HCEC 1CT (cell line): ENCODE data around the gene NFIA.

Experiments used
- DNase-seq: peaks from one replicate; pipeline ENCODE4 v3.0.0-alpha.2; 2017

Gene NFIA

GRCh38 chr1:61480273-61480935, 398.0 kb downstream of the NFIA start:
- no peak for DNase-seq

DNA sequence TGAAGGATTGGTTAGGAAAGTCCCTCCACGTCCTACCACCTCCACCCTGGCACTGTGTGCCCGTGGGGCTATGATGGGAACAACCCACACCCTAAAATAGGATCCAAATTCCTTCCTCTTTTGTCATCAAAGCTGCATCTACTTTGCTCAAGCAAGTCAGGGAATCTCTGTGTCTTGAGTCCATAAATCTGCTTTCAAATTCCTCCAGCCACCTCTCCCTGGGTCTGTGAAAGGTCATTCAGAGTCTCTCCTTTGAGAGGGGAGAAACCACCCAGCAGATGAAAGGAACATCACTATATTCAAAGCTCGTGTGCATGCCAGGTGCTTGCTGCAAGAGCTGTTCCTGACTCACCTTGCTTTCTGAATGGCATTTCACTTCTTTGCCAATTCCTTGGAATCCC, 399.0 kb downstream of the NFIA start:
- DNase-seq: no peak

DNA sequence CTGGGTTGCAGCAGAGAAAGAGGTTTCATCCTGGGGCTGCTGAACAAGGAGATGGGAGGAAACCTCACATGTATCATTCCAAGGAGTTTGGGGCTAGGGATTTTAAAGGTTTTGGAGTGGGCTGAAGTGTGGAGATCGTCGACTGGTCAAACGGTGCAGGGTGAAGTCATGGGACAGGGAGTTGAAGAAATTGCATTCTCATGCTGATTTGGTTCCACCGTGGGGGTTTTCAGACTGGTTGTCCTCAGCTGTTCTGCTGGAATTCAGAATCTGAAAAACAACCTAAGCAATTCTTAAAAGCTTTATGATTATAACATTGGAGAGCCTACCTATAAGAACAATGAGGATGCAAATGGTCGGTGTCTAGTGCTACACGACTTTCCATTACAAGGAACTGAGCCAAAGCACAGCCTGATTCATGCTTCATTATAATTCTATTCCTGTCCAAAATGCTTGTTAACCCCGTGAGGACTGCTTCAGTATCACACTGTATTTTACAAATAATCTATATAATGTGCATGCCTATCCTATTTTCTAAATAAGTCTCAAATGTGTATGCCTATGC, 399.9 kb downstream of the NFIA start:
- DNase-seq: no peak

- no peak for DNase-seq
These were observed 404.6 kb downstream of the NFIA start for GRCh38 chr1:61486783-61487536.

DNA sequence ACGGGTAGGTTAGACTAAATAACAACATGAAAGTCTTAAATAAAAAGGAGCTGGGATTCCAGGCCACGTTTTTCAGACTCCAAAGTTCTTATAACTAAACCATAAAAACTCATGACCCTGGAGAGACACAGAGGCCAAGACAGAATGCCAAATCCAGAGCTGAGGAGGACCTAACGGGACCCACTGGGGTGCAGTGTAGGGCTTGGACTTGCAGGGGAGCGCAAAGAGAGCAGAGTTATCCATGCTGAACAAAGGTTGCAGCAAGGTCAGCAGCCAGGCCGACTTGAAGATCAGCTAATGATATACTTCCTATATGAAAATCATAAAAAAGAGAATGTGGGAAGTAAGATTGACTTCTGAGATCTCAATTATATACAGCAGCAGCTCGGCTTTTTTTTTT, 405.4 kb downstream of the NFIA start:
- DNase-seq: no peak

DNA sequence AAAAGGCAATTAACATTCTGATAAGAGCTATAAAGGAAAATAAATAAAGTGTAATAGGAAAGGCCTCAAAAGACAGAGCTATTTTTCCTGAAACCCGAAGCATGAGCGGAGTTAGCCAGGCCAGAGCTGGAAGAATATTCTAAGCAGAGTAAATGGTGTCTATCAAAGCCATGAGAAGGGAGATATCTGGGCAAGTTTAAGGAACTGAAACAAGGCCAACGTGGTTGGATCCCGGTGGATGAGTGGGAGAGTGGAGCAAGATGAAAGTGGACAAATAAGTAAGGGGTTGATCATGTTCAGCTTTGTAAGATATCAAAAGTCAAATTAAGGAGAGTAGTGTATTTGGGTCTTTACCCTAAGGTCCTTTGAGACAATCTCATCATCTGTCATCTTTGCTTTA, 408.6 kb downstream of the NFIA start:
- no peak for DNase-seq

- DNase-seq: no peak
These were observed 409.1 kb downstream of the NFIA start for GRCh38 chr1:61491497-61491896.

DNA sequence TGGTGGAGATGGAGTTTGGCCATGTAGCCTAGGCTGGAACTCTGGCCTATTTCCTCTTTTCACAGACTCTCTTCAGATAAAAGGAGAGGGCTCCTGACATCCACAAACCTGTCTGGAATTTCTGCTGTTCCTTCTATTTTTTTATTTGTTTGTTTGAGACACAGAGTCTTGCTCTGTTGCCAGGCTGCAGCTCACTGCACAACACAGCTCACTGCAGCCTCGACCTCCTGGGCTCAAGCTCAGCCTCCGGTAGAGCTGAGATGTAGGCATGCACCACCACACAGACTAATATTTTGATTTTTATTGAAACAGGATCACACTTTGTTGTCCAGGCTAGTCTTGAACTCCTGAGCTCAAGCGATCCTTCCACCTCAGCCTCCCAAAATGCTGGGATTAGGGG, 411.6 kb downstream of the NFIA start:
- DNase-seq: no peak

GRCh38 chr1:61496501-61496900, 414.1 kb downstream of the NFIA start:
- no peak for DNase-seq

DNA sequence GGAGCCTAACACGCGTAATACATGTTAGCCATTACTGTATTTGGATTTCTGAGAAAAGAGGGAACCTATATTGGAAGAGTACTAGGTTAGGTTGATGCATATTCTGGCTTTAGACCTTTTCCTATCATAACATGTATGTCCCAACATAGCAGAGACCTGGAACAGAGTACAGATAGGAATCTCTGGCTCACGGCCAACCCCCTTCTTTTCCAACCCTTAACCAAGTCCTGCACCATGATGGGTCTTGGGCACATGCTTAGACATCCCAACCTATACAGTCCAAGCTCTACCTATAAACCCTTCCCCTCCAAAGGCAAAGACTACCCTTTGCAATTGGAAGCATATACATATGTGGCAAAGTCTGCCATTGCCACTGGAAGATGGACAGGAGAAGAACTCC, 414.7 kb downstream of the NFIA start:
- no peak for DNase-seq

DNA sequence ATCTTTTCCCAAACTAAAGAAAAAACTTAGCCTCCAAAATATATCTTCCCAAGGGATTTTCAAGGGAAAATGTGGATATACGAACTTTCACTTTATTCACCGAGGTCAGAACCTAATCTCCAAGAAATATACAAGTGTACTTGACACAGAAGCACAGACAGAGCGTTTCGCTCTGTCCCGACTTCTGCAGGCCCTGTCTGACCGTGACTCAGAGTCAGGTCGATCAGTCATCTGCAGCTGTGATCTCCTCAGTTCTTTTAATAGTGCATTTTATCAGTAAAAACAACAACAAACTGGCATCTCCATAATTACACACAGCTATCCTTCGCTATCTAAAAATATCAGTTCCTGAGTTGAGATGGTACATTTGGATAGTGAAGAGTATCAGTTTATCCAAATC, 416.0 kb downstream of the NFIA start:
- DNase-seq: no peak

- no peak for DNase-seq
These were observed 419.9 kb downstream of the NFIA start for GRCh38 chr1:61501971-61502916.

GRCh38 chr1:61504305-61504704, 421.9 kb downstream of the NFIA start:
- DNase-seq: no peak

GRCh38 chr1:61504852-61505390, 422.6 kb downstream of the NFIA start:
- no peak for DNase-seq

- DNase-seq: no peak
These were observed 423.9 kb downstream of the NFIA start for GRCh38 chr1:61506236-61506635.

GRCh38 chr1:61506944-61507500, 424.7 kb downstream of the NFIA start:
- DNase-seq: no peak
